Ovary (tissue), 3 donors: ENCODE results near the gene CLEC16A.
"Not testable (repeated sequence)": the region's sequence is repeated elsewhere in the genome, so short reads cannot be mapped to it uniquely, and the experiment has no call there.

Experiments used
- EP300 ChIP-seq: sonication (generic); formaldehyde crosslinking; IDR thresholded peaks from one replicate; pipeline ENCODE4 v1.6.1; 2017; ENCODE audit warnings: antibody characterized with exemption
- POLR2A ChIP-seq: fragments of 450-650 bp; IDR thresholded peaks from one replicate; pipeline ENCODE4 v1.6.1; 2017; ENCODE audit warnings: antibody characterized with exemption, mild to moderate bottlenecking, moderate library complexity
- TF ChIP-seq, protein P1 (sequence below), 3 donors: fragments of 450-650 bp in 2 of 3; fragments of 200-600 bp in 1 of 3; IDR thresholded peaks; one replicate each; pipeline versions ENCODE4 v1.5.1 to v1.8.0; 2016 to 2022; ENCODE audit warnings: antibody characterized with exemption in 3 of 3, mild to moderate bottlenecking in 1 of 3
- donor health status: DM: no; HTN: no; CAD: no.

DNA sequence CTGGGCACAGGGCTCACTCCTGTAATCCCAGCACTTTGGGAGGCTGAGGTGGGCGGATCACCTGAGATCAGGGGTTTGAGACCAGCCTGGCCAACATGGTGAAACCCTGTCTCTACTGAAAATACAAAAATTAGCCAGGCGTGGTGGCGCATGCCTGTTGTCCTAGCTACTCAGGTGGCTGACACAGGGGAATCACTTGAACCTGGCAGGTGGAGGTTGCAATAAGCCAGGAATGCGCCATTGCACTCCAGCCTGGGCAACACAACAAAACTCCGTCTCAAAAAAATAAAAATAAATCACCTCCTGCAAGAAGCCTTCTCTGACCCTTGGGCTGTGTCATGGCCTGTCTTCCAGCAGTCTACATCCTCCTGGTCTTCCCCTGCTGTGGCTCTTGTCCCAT, 158.9 kb downstream of the CLEC16A start:
- TF ChIP-seq, protein P1, sequence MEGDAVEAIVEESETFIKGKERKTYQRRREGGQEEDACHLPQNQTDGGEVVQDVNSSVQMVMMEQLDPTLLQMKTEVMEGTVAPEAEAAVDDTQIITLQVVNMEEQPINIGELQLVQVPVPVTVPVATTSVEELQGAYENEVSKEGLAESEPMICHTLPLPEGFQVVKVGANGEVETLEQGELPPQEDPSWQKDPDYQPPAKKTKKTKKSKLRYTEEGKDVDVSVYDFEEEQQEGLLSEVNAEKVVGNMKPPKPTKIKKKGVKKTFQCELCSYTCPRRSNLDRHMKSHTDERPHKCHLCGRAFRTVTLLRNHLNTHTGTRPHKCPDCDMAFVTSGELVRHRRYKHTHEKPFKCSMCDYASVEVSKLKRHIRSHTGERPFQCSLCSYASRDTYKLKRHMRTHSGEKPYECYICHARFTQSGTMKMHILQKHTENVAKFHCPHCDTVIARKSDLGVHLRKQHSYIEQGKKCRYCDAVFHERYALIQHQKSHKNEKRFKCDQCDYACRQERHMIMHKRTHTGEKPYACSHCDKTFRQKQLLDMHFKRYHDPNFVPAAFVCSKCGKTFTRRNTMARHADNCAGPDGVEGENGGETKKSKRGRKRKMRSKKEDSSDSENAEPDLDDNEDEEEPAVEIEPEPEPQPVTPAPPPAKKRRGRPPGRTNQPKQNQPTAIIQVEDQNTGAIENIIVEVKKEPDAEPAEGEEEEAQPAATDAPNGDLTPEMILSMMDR (IDR thresholded peaks at IDR 0.05): not testable (repeated sequence)
- not testable (repeated sequence) for TF ChIP-seq EP300, POLR2A
